AG09319 (cell line): ENCODE measurements around the gene UVSSA.

Experiments used
- DNase-seq: peaks from one replicate; pipeline ENCODE4 v3.0.0-alpha.2; 2010; ENCODE audit warnings: low read depth; ENCODE audit errors: extremely low read depth
- TF ChIP-seq, protein P1 (sequence below): IDR thresholded peaks from 2 replicates; pipeline ENCODE4 v1.5.1; 2011; ENCODE audit warnings: low read depth, mild to moderate bottlenecking, inconsistent platforms, low read length, moderate library complexity

UVSSA gene

DNA sequence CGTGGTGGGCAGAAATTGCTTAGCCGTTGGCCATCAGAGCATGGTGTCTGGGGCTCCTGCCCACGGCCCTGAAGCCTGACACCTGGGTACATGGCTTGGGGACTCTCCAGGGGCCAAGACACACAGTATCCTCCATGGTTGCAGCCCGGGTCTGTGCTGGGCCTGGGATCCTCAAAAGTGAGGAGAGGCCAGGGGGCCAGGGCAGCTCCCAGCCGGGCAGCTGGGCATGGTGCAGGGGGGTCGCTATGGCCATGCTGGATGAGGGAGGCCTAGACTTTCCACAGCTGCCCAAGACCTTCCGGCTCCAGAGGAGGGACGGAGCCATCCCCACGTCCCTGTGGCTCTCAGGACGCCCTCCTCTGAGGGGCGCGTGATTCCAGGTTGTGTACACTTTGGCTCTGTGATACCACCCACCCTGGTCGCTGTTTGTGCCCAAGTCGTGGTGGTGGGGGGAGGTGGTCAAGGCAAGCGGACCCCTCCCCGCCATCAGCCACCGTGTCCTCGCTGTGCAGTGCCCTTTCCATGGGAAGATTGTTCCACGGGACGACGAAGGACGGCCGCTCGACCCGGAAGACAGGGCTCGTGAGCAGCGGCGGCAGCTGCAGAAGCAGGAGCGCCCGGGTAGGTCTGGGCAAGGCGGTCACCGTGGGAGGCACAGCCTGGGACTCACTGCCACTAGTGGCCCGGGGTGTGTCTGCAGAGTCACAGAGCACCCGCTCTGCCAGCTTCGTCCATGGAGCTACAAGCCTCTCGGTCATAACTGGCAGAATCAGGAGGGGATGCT is 33.6 kb downstream of the UVSSA start:
- TF ChIP-seq, protein P1, sequence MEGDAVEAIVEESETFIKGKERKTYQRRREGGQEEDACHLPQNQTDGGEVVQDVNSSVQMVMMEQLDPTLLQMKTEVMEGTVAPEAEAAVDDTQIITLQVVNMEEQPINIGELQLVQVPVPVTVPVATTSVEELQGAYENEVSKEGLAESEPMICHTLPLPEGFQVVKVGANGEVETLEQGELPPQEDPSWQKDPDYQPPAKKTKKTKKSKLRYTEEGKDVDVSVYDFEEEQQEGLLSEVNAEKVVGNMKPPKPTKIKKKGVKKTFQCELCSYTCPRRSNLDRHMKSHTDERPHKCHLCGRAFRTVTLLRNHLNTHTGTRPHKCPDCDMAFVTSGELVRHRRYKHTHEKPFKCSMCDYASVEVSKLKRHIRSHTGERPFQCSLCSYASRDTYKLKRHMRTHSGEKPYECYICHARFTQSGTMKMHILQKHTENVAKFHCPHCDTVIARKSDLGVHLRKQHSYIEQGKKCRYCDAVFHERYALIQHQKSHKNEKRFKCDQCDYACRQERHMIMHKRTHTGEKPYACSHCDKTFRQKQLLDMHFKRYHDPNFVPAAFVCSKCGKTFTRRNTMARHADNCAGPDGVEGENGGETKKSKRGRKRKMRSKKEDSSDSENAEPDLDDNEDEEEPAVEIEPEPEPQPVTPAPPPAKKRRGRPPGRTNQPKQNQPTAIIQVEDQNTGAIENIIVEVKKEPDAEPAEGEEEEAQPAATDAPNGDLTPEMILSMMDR = no peak
- DNase-seq = no peak

GRCh38 chr4:1381181-1381621 is 34.2 kb downstream of the UVSSA start:
- TF ChIP-seq, protein P1 = no peak
- no peak for DNase-seq

GRCh38 chr4:1381944-1382541 is 35.0 kb downstream of the UVSSA start:
- TF ChIP-seq, protein P1 = no peak
- DNase-seq = no peak

DNA sequence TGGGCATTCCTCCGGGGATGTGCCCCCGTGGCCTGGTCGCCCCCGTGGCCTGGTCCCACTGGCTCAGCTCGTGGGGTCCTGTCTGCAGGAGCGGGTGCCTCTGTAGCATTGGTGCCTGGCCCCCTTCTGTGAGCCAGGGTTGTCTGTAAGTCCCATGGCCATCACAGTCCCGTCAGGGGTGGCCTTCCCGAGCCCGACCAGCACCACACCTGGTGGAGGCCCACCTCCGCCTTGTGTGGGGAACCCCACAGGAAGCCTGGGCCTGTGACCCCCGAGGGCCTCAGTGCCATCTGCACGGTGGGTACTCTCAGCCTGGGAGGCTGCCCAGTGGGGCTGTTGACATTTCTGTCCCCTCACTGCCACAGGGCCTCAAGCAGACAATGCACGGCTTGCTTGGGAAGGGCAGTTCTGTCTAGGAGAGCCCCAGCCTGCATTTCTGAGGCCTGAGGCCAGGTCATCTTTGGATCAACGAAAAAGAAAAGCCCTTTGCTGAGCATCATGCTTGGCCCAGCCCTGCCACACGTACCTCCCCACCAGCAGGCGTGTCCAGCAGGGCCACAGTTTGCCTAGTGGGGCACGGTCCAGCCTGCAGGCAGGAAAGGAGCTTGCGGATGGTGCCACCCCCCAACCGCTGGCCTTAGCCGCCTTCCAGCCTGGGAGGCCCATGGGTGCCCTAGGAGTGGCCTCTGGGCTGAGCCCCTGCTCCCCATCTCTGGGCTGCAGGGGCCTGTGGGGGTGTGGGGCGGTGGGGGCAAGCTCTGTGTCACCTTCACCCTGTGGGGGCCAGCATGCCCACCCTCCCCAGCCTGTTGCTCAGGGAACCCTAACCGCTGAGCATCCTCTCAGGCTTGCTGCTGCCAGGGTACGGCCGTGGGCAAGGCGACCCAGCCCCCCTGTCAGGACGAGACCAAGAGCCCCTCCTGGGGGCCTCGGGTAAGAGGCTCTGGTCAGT is 36.0 kb downstream of the UVSSA start:
- no peak for DNase-seq
- TF ChIP-seq, protein P1 = no peak

- TF ChIP-seq, protein P1 = no peak
- DNase-seq = no peak
Observed at GRCh38 chr4:1383728-1384591, 37.0 kb downstream of the UVSSA start.

DNA sequence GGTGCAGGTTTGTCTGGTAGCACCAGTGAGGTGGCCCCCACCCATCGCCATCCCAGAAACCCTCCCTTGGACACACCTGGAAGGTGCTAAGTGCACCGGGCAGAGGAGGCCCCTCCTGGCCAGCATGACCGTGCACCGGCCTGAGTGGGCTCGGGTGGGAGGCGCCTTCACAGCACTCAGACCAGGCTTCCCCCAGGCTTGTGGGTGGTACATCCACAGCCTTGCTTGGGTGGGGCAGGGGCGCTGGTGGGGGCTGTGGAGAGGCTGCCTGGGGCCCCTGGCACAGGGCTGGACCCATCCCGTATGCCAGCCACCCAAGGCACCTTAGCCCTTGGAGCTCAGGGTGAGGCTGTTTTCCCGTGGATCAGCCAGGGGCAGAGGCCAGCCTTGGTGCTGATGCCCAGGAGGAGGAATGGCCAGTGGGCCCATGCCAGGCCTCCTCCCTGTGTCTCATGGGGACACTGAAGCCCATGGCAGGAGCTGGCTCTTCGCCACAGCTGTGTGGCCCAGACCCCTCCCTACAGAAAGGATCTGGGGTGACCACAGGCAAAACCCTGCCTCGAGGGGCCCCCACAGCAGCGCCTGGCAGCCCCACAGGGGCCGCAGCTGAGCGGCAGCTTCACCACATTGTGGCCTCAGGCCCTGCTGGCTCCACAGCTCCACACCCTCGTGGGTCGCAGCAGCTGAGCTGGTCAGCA is 37.8 kb downstream of the UVSSA start:
- TF ChIP-seq, protein P1 = no peak
- DNase-seq = no peak
